Measurements from ENCODE around the gene DOCK1. TPM values are rescaled to one million over a fixed set of nuclear protein-coding genes. Genes with fewer than 3 reads are reported as not detected.

The DOCK1 gene
- total and polyA plus RNA-seq, 7 experiments from 2014 or later: 0.11 to 1.2 (median 0.34) TPM; not detected in 2

DNA sequence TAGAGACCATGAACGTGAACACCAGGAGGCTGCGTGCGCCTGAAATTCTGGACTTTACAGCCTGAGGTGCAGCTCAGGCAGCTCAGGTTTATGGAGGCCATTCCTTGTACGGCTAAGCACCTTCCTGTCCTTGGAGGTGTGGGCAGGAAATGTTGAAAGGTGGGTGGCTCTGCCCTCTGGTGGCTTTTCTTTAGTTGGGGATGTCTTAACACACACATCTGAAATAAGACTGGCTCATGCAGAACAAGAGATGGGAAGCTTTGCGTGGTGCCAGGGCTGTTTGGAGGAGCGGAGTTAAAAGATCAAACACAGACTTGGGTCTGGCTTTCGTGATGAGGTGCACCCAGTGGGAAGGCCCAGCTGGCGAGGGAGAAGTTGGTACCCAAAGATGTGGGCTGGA lies 64.1 kb downstream of the DOCK1 start:
- ATAC-seq (no peak), DNase-seq (no peak)
- Mint-ChIP-seq H3K27ac (no peak overlapping the region), H3K4me3 (no peak overlapping the region), H3K9me3 (peaks cover 0 to 7% (median 1%) of the 10 kb centered on the region in 11 donors), H3K36me3 (no peaks in the 10 kb centered on the region), H3K27me3 (peaks cover 0 to 27% (median 0%) of the 10 kb centered on the region in 5 donors), H3K4me1 (peaks cover 0 to 2% (median 0%) of the 10 kb centered on the region in 7 donors)
- no peaks in the 10 kb centered on the region for H3K36me3 ChIP-seq (ENCODE audit: control insufficient read depth in 2 of 3, insufficient read depth in 3 of 3, low read length in 3 of 3)
- no peaks in the 10 kb centered on the region for H3K4me1 ChIP-seq (ENCODE audit: control insufficient read depth in 2 of 2, insufficient read depth in 2 of 2, low read length in 2 of 2)
- H3K4me3 ChIP-seq (ENCODE audit: low read length): no peak overlapping the region
- intact Hi-C loops (cut with micrococcal nuclease): no loop called here
- H3K27ac ChIP-seq (ENCODE audit: low read depth, low read length): no peak overlapping the region
- no peaks in the 10 kb centered on the region for H3K9me3 ChIP-seq (ENCODE audit: control insufficient read depth in 2 of 3, low read length in 3 of 3)
- no peaks in the 10 kb centered on the region for H3K27me3 ChIP-seq (ENCODE audit: control insufficient read depth in 2 of 2, insufficient read depth in 2 of 2, low read length in 2 of 2)
- CTCF ChIA-PET: no interaction called here
- POLR2A ChIA-PET: no interaction called here

GRCh38 chr10:126972635-126973414 lies 67.6 kb downstream of the DOCK1 start:
- DNase-seq: no peak
- H3K4me1 Mint-ChIP-seq: no peaks in the 10 kb centered on the region
- H3K27me3 Mint-ChIP-seq: peaks cover 0 to 33% (median 0%) of the 10 kb centered on the region in 5 donors
- Histone ChIP-seq H3K9me3 (ENCODE audit: control insufficient read depth in 2 of 3, low read length in 3 of 3) (no peaks in the 10 kb centered on the region), H3K4me3 (ENCODE audit: low read length) (no peak overlapping the region), H3K36me3 (ENCODE audit: control insufficient read depth in 2 of 3, insufficient read depth in 3 of 3, low read length in 3 of 3) (no peaks in the 10 kb centered on the region), H3K27ac (ENCODE audit: low read depth, low read length) (no peak overlapping the region), H3K4me1 (ENCODE audit: control insufficient read depth in 2 of 2, insufficient read depth in 2 of 2, low read length in 2 of 2) (no peaks in the 10 kb centered on the region), H3K27me3 (ENCODE audit: control insufficient read depth in 2 of 2, insufficient read depth in 2 of 2, low read length in 2 of 2) (no peaks in the 10 kb centered on the region)
- H3K4me3 Mint-ChIP-seq: no peak overlapping the region
- POLR2A ChIA-PET: no interaction called here
- peaks cover 0 to 5% (median 0%) of the 10 kb centered on the region in 11 donors for H3K9me3 Mint-ChIP-seq
- CTCF ChIA-PET: no interaction called here
- H3K27ac Mint-ChIP-seq: no peak overlapping the region
- no peaks in the 10 kb centered on the region for H3K36me3 Mint-ChIP-seq
- ATAC-seq: no peak
- intact Hi-C loops (cut with micrococcal nuclease): no loop called here

DNA sequence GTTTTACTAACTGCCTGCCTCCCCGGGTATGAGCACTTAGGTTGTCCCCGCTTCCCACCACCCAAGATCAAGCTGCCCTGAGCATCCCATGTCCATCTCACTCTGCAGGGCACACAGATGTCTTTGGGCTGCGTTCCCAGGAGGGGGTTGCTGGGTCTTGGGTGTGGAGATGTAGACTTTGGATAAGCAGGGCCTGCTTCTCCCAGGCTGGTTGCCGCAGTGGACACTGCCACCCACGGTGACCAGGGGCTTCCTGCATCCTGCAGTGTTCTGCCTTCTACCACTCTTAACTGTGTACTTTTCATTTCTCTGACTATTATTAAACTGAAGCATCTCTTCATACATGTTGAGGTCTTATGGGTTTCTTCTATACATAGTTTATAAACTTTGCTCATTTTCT lies 70.0 kb downstream of the DOCK1 start:
- H3K4me3 Mint-ChIP-seq: no peak overlapping the region
- Histone ChIP-seq H3K27me3 (ENCODE audit: control insufficient read depth in 2 of 2, insufficient read depth in 2 of 2, low read length in 2 of 2) (no peaks in the 10 kb centered on the region), H3K9me3 (ENCODE audit: control insufficient read depth in 2 of 3, low read length in 3 of 3) (no peaks in the 10 kb centered on the region), H3K4me1 (ENCODE audit: control insufficient read depth in 2 of 2, insufficient read depth in 2 of 2, low read length in 2 of 2) (no peaks in the 10 kb centered on the region), H3K36me3 (ENCODE audit: control insufficient read depth in 2 of 3, insufficient read depth in 3 of 3, low read length in 3 of 3) (no peaks in the 10 kb centered on the region), H3K27ac (ENCODE audit: low read depth, low read length) (no peak overlapping the region), H3K4me3 (ENCODE audit: low read length) (no peak overlapping the region)
- CTCF ChIA-PET: no interaction called here
- DNase-seq: no peak
- peaks cover 0 to 2% (median 0%) of the 10 kb centered on the region in 11 donors for H3K9me3 Mint-ChIP-seq
- POLR2A ChIA-PET: no interaction called here
- ATAC-seq: no peak
- no peaks in the 10 kb centered on the region for H3K36me3 Mint-ChIP-seq
- peaks cover 0 to 31% (median 0%) of the 10 kb centered on the region in 5 donors for H3K27me3 Mint-ChIP-seq
- intact Hi-C loops (cut with micrococcal nuclease): no loop called here
- H3K27ac Mint-ChIP-seq: no peak overlapping the region
- no peaks in the 10 kb centered on the region for H3K4me1 Mint-ChIP-seq

GRCh38 chr10:126977216-126977615 lies 72.0 kb downstream of the DOCK1 start:
- H3K36me3 Mint-ChIP-seq: no peaks in the 10 kb centered on the region
- Histone ChIP-seq H3K27ac (ENCODE audit: low read depth, low read length) (no peak overlapping the region), H3K36me3 (ENCODE audit: control insufficient read depth in 2 of 3, insufficient read depth in 3 of 3, low read length in 3 of 3) (no peaks in the 10 kb centered on the region), H3K4me3 (ENCODE audit: low read length) (no peak overlapping the region), H3K4me1 (ENCODE audit: control insufficient read depth in 2 of 2, insufficient read depth in 2 of 2, low read length in 2 of 2) (no peaks in the 10 kb centered on the region), H3K27me3 (ENCODE audit: control insufficient read depth in 2 of 2, insufficient read depth in 2 of 2, low read length in 2 of 2) (no peaks in the 10 kb centered on the region), H3K9me3 (ENCODE audit: control insufficient read depth in 2 of 3, low read length in 3 of 3) (no peaks in the 10 kb centered on the region)
- ATAC-seq (no peak), DNase-seq (no peak)
- CTCF ChIA-PET: no interaction called here
- no peak overlapping the region for H3K27ac Mint-ChIP-seq
- intact Hi-C loops (cut with micrococcal nuclease): no loop called here
- peaks cover 0 to 31% (median 0%) of the 10 kb centered on the region in 5 donors for H3K27me3 Mint-ChIP-seq
- POLR2A ChIA-PET: no interaction called here
- H3K9me3 Mint-ChIP-seq: peaks cover 0 to 2% (median 0%) of the 10 kb centered on the region in 11 donors
- no peaks in the 10 kb centered on the region for H3K4me1 Mint-ChIP-seq
- H3K4me3 Mint-ChIP-seq: no peak overlapping the region

DNA sequence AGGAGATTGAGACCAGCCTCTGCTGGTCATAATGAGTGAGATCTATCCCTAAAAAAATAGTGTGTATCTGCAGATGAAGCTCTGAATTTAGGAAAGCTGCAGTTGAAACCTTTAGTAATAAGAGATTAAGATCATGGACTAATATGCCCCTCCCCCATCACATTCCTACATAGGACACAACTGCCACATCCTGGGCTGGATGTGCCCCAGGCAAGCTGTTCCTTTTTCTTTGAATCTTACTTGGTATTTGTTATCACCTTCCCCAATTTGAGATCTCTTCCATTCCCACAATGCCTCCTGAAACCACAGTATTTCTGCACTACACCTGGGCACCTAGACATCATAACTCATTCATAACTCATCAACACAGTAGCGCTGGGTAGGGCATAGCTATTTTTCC lies 74.1 kb downstream of the DOCK1 start:
- H3K27ac ChIP-seq (ENCODE audit: low read depth, low read length): no peak overlapping the region
- no peak overlapping the region for H3K4me3 Mint-ChIP-seq
- H3K4me1 Mint-ChIP-seq: no peaks in the 10 kb centered on the region
- no peak overlapping the region for H3K4me3 ChIP-seq (ENCODE audit: low read length)
- no peaks in the 10 kb centered on the region for H3K36me3 ChIP-seq (ENCODE audit: control insufficient read depth in 2 of 3, insufficient read depth in 3 of 3, low read length in 3 of 3)
- ATAC-seq (no peak), DNase-seq (no peak)
- H3K27ac Mint-ChIP-seq: no peak overlapping the region
- ChIA-PET POLR2A (no interaction called here), CTCF (no interaction called here)
- H3K36me3 Mint-ChIP-seq: no peaks in the 10 kb centered on the region
- no peaks in the 10 kb centered on the region for H3K4me1 ChIP-seq (ENCODE audit: control insufficient read depth in 2 of 2, insufficient read depth in 2 of 2, low read length in 2 of 2)
- intact Hi-C loops (cut with micrococcal nuclease): no loop called here
- H3K27me3 ChIP-seq (ENCODE audit: control insufficient read depth in 2 of 2, insufficient read depth in 2 of 2, low read length in 2 of 2): no peaks in the 10 kb centered on the region
- H3K9me3 ChIP-seq (ENCODE audit: control insufficient read depth in 2 of 3, low read length in 3 of 3): no peaks in the 10 kb centered on the region
- H3K27me3 Mint-ChIP-seq: peaks cover 0 to 20% (median 0%) of the 10 kb centered on the region in 5 donors
- peaks cover 0 to 2% (median 0%) of the 10 kb centered on the region in 11 donors for H3K9me3 Mint-ChIP-seq

GRCh38 chr10:126993208-126993607 lies 88.0 kb downstream of the DOCK1 start:
- Mint-ChIP-seq H3K9me3 (peaks cover 0 to 7% (median 0%) of the 10 kb centered on the region in 11 donors), H3K4me3 (no peak overlapping the region), H3K27me3 (peaks cover 0 to 4% (median 0%) of the 10 kb centered on the region in 5 donors), H3K27ac (no peak overlapping the region), H3K36me3 (no peaks in the 10 kb centered on the region), H3K4me1 (peaks cover 0 to 2% (median 0%) of the 10 kb centered on the region in 7 donors)
- no peak for DNase-seq
- intact Hi-C loops (cut with micrococcal nuclease): no loop called here
- peak; percentile 3 for ATAC-seq
- ChIA-PET POLR2A (no interaction called here), CTCF (no interaction called here)
- Histone ChIP-seq H3K4me1 (ENCODE audit: control insufficient read depth in 2 of 2, insufficient read depth in 2 of 2, low read length in 2 of 2) (no peaks in the 10 kb centered on the region), H3K36me3 (ENCODE audit: control insufficient read depth in 2 of 3, insufficient read depth in 3 of 3, low read length in 3 of 3) (no peaks in the 10 kb centered on the region), H3K27ac (ENCODE audit: low read depth, low read length) (no peak overlapping the region), H3K9me3 (ENCODE audit: control insufficient read depth in 2 of 3, low read length in 3 of 3) (no peaks in the 10 kb centered on the region), H3K27me3 (ENCODE audit: control insufficient read depth in 2 of 2, insufficient read depth in 2 of 2, low read length in 2 of 2) (no peaks in the 10 kb centered on the region), H3K4me3 (ENCODE audit: low read length) (no peak overlapping the region)
